ENCODE measurements around the gene FAIM2.

Gene FAIM2

GRCh38 chr12:49903700-49904423 lies at the start of gene FAIM2:
FAIM2 (minus strand) TSS chr12:49903900; CDS start chr12:49903792, 108 bp downstream.
- DNase-seq (ENCODE audit: low read depth in 2 of 2, low spot score in 1 of 2) = peak in 1 of 2 donors; percentile 7

- no peak for DNase-seq (ENCODE audit: low read depth in 2 of 2, low spot score in 1 of 2)
Measured at GRCh38 chr12:49953151-49953550, 49.5 kb upstream of the FAIM2 start.

GRCh38 chr12:49952391-49953055 lies 48.8 kb upstream of the FAIM2 start:
- no peak for DNase-seq (ENCODE audit: low read depth in 2 of 2, low spot score in 1 of 2)

- no peak for DNase-seq (ENCODE audit: low read depth in 2 of 2, low spot score in 1 of 2)
Measured at GRCh38 chr12:49951411-49952240, 47.9 kb upstream of the FAIM2 start.

GRCh38 chr12:49950273-49951251 lies 46.9 kb upstream of the FAIM2 start, which contains the start of gene AQP2:
AQP2 (plus strand) TSS chr12:49950737; CDS start chr12:49950831, 94 bp downstream.
- DNase-seq (ENCODE audit: low read depth in 2 of 2, low spot score in 1 of 2) = no peak

GRCh38 chr12:49949866-49950265 lies 46.2 kb upstream of the FAIM2 start:
- no peak for DNase-seq (ENCODE audit: low read depth in 2 of 2, low spot score in 1 of 2)

GRCh38 chr12:49948866-49949845 lies 45.5 kb upstream of the FAIM2 start:
- DNase-seq (ENCODE audit: low read depth in 2 of 2, low spot score in 1 of 2) = no peak

- DNase-seq (ENCODE audit: low read depth in 2 of 2, low spot score in 1 of 2) = no peak
Measured at GRCh38 chr12:49947593-49948226, 44.0 kb upstream of the FAIM2 start.

- no peak for DNase-seq (ENCODE audit: low read depth in 2 of 2, low spot score in 1 of 2)
Measured at GRCh38 chr12:49946497-49946896, 42.8 kb upstream of the FAIM2 start.

- no peak for DNase-seq (ENCODE audit: low read depth in 2 of 2, low spot score in 1 of 2)
Measured at GRCh38 chr12:49946086-49946485, 42.4 kb upstream of the FAIM2 start.

GRCh38 chr12:49945394-49946080 lies 41.8 kb upstream of the FAIM2 start:
- peak; percentile 63 to 64 for DNase-seq (ENCODE audit: low read depth in 2 of 2, low spot score in 1 of 2)

- DNase-seq (ENCODE audit: low read depth in 2 of 2, low spot score in 1 of 2) = no peak
Measured at GRCh38 chr12:49944718-49945117, 41.0 kb upstream of the FAIM2 start.

- no peak for DNase-seq (ENCODE audit: low read depth in 2 of 2, low spot score in 1 of 2)
Measured at GRCh38 chr12:49944046-49944445, 40.3 kb upstream of the FAIM2 start.

- no peak for DNase-seq (ENCODE audit: low read depth in 2 of 2, low spot score in 1 of 2)
Measured at GRCh38 chr12:49943625-49943960, 39.9 kb upstream of the FAIM2 start.

- no peak for DNase-seq (ENCODE audit: low read depth in 2 of 2, low spot score in 1 of 2)
Measured at GRCh38 chr12:49942921-49943624, 39.4 kb upstream of the FAIM2 start.

- DNase-seq (ENCODE audit: low read depth in 2 of 2, low spot score in 1 of 2) = no peak
Measured at GRCh38 chr12:49942512-49942893, 38.8 kb upstream of the FAIM2 start.

GRCh38 chr12:49941556-49942511 lies 38.1 kb upstream of the FAIM2 start:
- no peak for DNase-seq (ENCODE audit: low read depth in 2 of 2, low spot score in 1 of 2)
